ENCODE measurements around the gene PHYHIPL. TPM values are rescaled to one million over a fixed set of nuclear protein-coding genes. Genes with fewer than 3 reads are reported as not detected.

Gene PHYHIPL
- polyA plus RNA-seq, 1 donor, result 19.1 TPM

DNA sequence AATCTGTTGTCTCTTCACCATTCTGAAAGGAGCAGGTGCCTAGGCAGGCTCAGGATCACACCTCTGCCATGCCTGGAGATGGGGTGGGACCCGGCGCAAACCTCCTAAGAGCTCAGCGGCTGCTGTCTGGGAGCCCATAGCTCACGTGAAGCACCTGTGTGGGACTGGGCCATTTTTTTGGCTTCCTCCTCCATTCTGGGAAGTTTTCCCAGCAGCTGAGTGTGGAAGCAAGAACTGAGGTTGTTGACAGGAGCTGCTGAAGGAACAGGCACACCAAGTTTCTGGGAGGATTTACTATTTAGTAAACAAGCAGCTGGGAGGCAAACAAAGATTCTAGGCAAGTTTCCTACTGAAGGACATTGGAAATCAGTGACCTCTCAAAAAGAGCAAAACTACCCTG lies 108.6 kb downstream of the PHYHIPL start:
- no peak overlapping the region for H3K27ac ChIP-seq (ENCODE audit: low read length)
- no CpG with 5 or more reads among the region's 4 CpGs for WGBS (ENCODE audit: insufficient coverage, low lambda C conversion rate)

DNA sequence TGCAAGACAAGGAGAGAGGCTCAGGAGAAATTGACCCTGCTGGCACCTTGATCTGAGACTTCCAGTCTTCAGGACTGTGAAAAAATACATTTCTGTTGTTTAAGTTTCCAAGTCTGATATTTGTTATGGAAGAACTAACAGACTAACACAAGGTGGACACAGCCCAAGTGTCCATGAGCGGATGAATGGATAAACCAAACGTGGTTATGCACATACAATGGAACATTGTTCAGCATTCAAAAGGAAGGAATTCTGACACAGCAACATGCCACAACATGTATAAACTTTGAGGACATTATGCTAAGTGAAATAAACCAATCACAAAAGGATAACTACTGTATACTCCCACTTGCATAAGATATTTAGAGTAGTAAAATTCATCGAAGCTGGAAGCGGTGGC lies 109.4 kb downstream of the PHYHIPL start:
- H3K27ac ChIP-seq (ENCODE audit: low read length), result no peak overlapping the region
- no peaks in the 10 kb centered on the region for H3K4me1 ChIP-seq (ENCODE audit: control insufficient read depth, insufficient read depth, low read length)
- no peaks in the 10 kb centered on the region for H3K27me3 ChIP-seq (ENCODE audit: control insufficient read depth, insufficient read depth, low read length)
- whole genome bisulfite sequencing (ENCODE audit: insufficient coverage, low lambda C conversion rate), result no CpG with 5 or more reads among the region's 4 CpGs
- no peaks in the 10 kb centered on the region for H3K36me3 ChIP-seq (ENCODE audit: control insufficient read depth, insufficient read depth, low read length)
- H3K4me3 ChIP-seq (ENCODE audit: low read length), result no peak overlapping the region
- DNase-seq, result no peak
- H3K9me3 ChIP-seq (ENCODE audit: control insufficient read depth, low read depth, low read length), result no peaks in the 10 kb centered on the region

More for the DNA sequence above, 108.6 kb downstream of the PHYHIPL start:
- Histone ChIP-seq H3K36me3 (ENCODE audit: control insufficient read depth, insufficient read depth, low read length) (no peaks in the 10 kb centered on the region), H3K4me1 (ENCODE audit: control insufficient read depth, insufficient read depth, low read length) (no peaks in the 10 kb centered on the region), H3K4me3 (ENCODE audit: low read length) (no peak overlapping the region), H3K9me3 (ENCODE audit: control insufficient read depth, low read depth, low read length) (no peaks in the 10 kb centered on the region), H3K27me3 (ENCODE audit: control insufficient read depth, insufficient read depth, low read length) (no peaks in the 10 kb centered on the region)
- no peak for DNase-seq

- Histone ChIP-seq H3K27ac (ENCODE audit: low read length) (no peak overlapping the region), H3K4me1 (ENCODE audit: control insufficient read depth, insufficient read depth, low read length) (no peaks in the 10 kb centered on the region), H3K27me3 (ENCODE audit: control insufficient read depth, insufficient read depth, low read length) (no peaks in the 10 kb centered on the region), H3K36me3 (ENCODE audit: control insufficient read depth, insufficient read depth, low read length) (no peaks in the 10 kb centered on the region), H3K4me3 (ENCODE audit: low read length) (no peak overlapping the region), H3K9me3 (ENCODE audit: control insufficient read depth, low read depth, low read length) (no peaks in the 10 kb centered on the region)
- DNase-seq, result no peak
- 60% methylated on average over 1 of the region's 3 CpGs for WGBS (ENCODE audit: insufficient coverage, low lambda C conversion rate)
These were observed 111.3 kb downstream of the PHYHIPL start for GRCh38 chr10:59287587-59288255.

DNA sequence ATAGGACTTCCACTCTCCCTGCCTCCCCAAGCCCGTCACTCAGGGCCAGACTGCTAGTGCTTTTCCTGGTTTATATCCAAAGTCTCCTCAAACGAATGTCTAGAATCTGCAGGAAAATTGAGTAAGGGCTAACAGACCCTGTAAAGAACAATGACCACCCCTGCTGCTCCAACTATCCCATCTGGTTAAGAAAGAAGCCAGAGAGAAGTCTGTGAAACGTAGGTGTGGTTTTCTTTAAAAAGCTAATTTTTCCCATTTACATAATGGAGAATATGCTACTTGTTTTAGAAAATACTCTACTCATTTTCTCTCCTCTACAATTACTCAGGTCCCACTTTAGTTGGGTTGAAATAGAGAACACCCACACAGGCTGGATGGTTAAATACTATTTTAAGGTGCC lies 113.4 kb downstream of the PHYHIPL start:
- H3K9me3 ChIP-seq (ENCODE audit: control insufficient read depth, low read depth, low read length), result no peaks in the 10 kb centered on the region
- no peaks in the 10 kb centered on the region for H3K27me3 ChIP-seq (ENCODE audit: control insufficient read depth, insufficient read depth, low read length)
- no peak overlapping the region for H3K27ac ChIP-seq (ENCODE audit: low read length)
- no peak overlapping the region for H3K4me3 ChIP-seq (ENCODE audit: low read length)
- H3K36me3 ChIP-seq (ENCODE audit: control insufficient read depth, insufficient read depth, low read length), result no peaks in the 10 kb centered on the region
- H3K4me1 ChIP-seq (ENCODE audit: control insufficient read depth, insufficient read depth, low read length), result no peaks in the 10 kb centered on the region
- no CpG with 5 or more reads among the region's 3 CpGs for WGBS (ENCODE audit: insufficient coverage, low lambda C conversion rate)
- DNase-seq, result no peak

DNA sequence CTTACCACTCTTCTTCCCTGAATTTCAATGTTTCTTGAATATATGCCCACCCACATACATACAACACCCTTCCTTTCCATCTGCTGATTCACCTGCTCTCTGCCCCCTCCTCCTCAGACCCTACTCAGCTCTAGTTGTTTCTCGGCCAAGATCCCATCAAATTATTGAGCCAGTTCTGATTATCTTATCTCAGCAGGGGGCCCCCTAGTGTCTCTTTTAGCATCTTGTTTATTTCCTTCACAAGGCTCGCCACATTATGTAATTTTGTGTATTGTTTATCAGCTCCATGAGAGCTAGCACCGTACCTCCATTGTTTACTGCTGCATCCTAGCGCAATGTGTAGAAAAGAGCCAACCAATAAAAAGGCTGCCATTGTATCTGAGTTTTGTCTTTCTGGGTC lies 114.0 kb downstream of the PHYHIPL start:
- Histone ChIP-seq H3K9me3 (ENCODE audit: control insufficient read depth, low read depth, low read length) (no peaks in the 10 kb centered on the region), H3K27me3 (ENCODE audit: control insufficient read depth, insufficient read depth, low read length) (no peaks in the 10 kb centered on the region), H3K4me1 (ENCODE audit: control insufficient read depth, insufficient read depth, low read length) (no peaks in the 10 kb centered on the region), H3K27ac (ENCODE audit: low read length) (no peak overlapping the region), H3K36me3 (ENCODE audit: control insufficient read depth, insufficient read depth, low read length) (no peaks in the 10 kb centered on the region), H3K4me3 (ENCODE audit: low read length) (no peak overlapping the region)
- WGBS (ENCODE audit: insufficient coverage, low lambda C conversion rate), result 78% methylated on average over 1 of the region's 4 CpGs
- no peak for DNase-seq

Other genes starting within 250 kb of the PHYHIPL start
- 5.7 TPM for gene FAM13C, start 185.9 kb downstream of the PHYHIPL start, polyA plus RNA-seq